A549 treated with CpdA at 1 μM for 4 hours (cell line): ENCODE measurements around the gene FAM234B. TPM values are rescaled to one million over a fixed set of nuclear protein-coding genes. Genes with fewer than 3 reads are reported as not detected.

Source experiments
- total RNA-seq: library from RNA; stranded (reverse); fragments of 200-300 nt; extraction: Qiagen RNA extraction; gene quantifications from 5 replicates; pipeline ENCODE4 v1.2.3, GENCODE V29; 2022; ENCODE audit warnings: low read depth

FAM234B gene
- 3.6 to 4.4 TPM (median 4.1 TPM) in 5 replicates for total RNA-seq

GRCh38 chr12:13044002-13044905 is at the start of gene FAM234B:
Gene FAM234B (plus strand): TSS chr12:13044381. CDS start chr12:13044404, 23 bp downstream.

GRCh38 chr12:12999959-13000615 is 44.1 kb upstream of the FAM234B start, which contains the start of gene HEBP1:
Gene HEBP1 (minus strand): TSS chr12:13000265. CDS start chr12:13000114, 151 bp downstream.

GRCh38 chr12:13103391-13104033 is 59.3 kb downstream of the FAM234B start, which contains the start of gene GSG1:
Gene GSG1 (minus strand): TSS chr12:13103667. CDS start chr12:13103512, 155 bp downstream.

Other genes with a start within 250 kb of the FAM234B start
- 88.8 to 115 TPM (median 94.8 TPM) in 5 replicates for gene DDX47, start 231.0 kb upstream of the FAM234B start, total RNA-seq
- 324 to 465 TPM (median 429 TPM) in 5 replicates for gene GPRC5A, start 152.8 kb upstream of the FAM234B start, total RNA-seq
- not detected in 5 replicates for gene GPRC5D, start 92.2 kb upstream of the FAM234B start, total RNA-seq
- gene HEBP1, start 44.1 kb upstream of the FAM234B start, total RNA-seq = 53.8 to 67.2 TPM (median 59.4 TPM) in 5 replicates
- gene GSG1, start 59.3 kb downstream of the FAM234B start, total RNA-seq = 0.10 to 0.28 TPM (median 0.26 TPM) in 5 replicates
- gene EMP1, start 152.3 kb downstream of the FAM234B start, total RNA-seq = 66.7 to 87.9 TPM (median 82.5 TPM) in 5 replicates